HG03135 (cell line): ENCODE results near the gene RPSA.
"Not testable (repeated sequence)": the region's sequence is repeated elsewhere in the genome, so short reads cannot be mapped to it uniquely, and the experiment has no call there.

ENCODE experiments used
- ATAC-seq: cut with Tn5 transposase; IDR thresholded peaks from one replicate; pipeline ENCODE4 v1.9.1; 2021; ENCODE audit warnings: mild to moderate bottlenecking, moderate library complexity; ENCODE audit not compliant: unreplicated experiment

Gene RPSA

DNA sequence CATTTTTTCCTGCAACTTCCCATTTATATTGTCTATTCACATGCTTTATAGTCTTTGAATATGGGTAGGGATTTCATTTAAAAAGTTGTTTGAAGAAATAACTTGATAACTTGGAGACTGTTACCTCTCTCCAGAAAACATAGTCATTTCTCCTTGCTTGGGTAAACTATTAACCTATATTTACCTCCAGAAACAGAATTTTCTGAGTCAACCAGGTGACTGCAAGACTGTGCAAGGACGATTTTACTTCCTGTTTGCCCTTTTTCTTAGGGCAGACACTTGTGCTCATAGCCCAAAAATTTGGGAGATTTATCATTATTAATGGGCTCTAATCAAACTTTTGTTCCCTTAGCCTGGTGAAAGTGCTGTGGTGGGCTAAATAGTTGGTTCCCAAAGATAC is 46.6 kb downstream of the RPSA start:
- peak; percentile 74 for ATAC-seq

DNA sequence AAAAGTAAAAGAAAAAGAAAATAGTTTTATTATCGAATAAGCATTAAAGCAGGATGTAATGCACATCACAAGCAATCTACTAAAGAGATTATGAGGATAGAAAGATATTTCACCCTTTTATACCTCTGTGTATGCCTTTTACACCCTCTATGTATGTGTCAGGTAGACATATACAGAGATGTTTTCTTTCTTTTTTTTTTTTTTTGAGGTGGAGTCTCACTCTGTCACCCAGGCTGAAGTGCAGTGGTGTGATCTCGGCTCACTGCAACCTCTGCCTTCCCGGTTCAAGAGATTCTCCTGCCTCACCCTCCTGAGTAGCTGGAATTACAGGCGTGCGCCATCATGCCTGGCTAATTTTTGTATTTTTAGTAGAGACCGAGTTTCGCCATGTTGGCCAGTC is 47.4 kb downstream of the RPSA start:
- not testable (repeated sequence) for ATAC-seq

DNA sequence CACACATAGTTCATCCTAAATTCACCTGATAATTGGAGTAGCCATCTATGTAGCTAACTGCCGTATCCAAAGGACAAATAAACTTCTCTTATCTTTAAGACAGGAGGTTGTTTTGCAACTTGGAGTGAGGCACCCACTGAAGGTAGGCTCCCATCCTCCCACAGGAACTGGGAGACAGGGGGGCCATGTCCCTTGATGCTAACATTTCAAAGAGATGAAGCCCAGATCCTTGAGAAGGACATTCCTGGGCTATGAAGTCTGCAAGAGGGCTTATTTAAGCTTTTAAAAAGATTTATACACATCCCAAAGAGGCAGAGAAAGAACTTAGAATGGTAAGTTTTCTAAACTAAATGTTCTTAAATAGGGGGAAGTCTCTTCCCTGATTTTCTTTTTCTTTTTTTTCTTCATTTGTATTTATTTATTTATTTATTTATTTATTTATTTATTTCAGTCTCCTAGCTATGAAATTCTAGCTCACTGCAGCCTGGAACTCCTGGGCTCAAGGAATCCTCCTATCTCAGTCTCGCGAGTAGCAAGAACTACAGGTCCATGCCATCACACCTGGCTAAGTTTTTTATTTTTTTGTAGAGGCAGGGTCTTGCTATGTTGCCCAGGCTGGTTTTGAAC is 48.2 kb downstream of the RPSA start:
- no peak for ATAC-seq

- no peak for ATAC-seq
These were observed 49.6 kb downstream of the RPSA start for GRCh38 chr3:39456159-39456558.

DNA sequence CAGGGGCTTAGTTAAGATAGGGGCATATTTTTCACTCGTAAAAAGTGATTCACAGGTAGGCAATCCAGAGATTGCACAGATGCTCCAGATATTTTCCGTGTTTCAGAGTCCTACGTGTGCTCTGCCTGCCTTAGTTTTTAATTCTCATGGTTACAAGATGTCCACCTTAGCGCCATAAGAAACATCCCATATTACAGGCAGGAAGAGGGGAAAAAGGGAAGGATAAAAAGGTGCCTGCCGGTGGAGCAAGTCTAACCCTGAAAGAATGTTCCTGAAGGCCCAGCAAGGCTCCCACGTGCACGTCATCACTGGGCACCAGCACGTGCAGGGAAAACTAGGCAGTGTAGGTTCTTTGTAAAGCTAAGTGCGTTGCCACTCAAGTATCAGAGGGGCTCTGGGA is 50.8 kb downstream of the RPSA start:
- no peak for ATAC-seq

GRCh38 chr3:39458579-39458978 is 52.1 kb downstream of the RPSA start:
- ATAC-seq, result not testable (repeated sequence)

DNA sequence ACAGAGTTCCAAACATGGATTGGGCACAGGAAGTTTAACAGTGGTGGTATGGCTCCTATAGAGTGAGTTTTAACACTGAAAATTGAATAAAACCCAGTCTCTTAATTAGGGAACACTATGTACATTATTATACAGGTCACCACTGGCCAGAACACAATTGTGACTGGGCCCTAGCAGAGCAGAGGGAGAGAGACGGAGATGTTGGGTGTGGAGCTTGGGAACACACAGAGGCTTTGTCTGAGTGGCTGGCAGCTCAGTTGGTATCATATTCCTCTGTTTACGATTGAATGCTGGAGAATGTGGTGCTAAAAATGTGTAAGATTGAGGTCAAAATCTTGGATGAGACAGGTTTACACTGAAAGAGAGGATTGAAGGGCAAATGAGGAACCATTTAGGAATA is 54.2 kb downstream of the RPSA start:
- no peak for ATAC-seq
